ENCODE data around the gene ADAM19. TPM values are rescaled to one million over a fixed set of nuclear protein-coding genes. Genes with fewer than 3 reads are reported as not detected.

ADAM19 gene
- 10 to 100 TPM; 15.4 to 27.2 (median 20.0) TPM for polyA plus RNA-seq (ENCODE audit: insufficient read length in 10 of 10)
- long read RNA-seq, donor 1, partial matches to known transcripts = 0 of 1 reads
- long read RNA-seq, donor 1, other reads (novel, unspliced or antisense) = 0 of 1 reads
- long read RNA-seq, donor 2, full-length matches to known transcripts = 2 of 2 reads
- long read RNA-seq, donor 2, partial matches to known transcripts = 0 of 2 reads
- long read RNA-seq, donor 2, other reads (novel, unspliced or antisense) = 0 of 2 reads
- long read RNA-seq, donor 3 = 0 reads
- long read RNA-seq, donor 4, partial matches to known transcripts = 12 of 12 reads
- long read RNA-seq, donor 4, other reads (novel, unspliced or antisense) = 0 of 12 reads
- long read RNA-seq, donor 5, full-length matches to known transcripts = 2 of 2 reads
- long read RNA-seq, donor 5, partial matches to known transcripts = 0 of 2 reads
- long read RNA-seq, donor 5, other reads (novel, unspliced or antisense) = 0 of 2 reads
- long read RNA-seq, donor 6, partial matches to known transcripts = 0 of 1 reads
- long read RNA-seq, donor 6, other reads (novel, unspliced or antisense) = 0 of 1 reads
- long read RNA-seq, donor 7 = 0 reads
- long read RNA-seq, donor 8 = 0 reads
- long read RNA-seq, donor 9 = 0 reads

GRCh38 chr5:157575381-157576020 lies at the start of gene ADAM19:
Gene ADAM19 (minus strand): TSS chr5:157575775. CDS start chr5:157575696, 79 bp downstream.
- peak in 2 of 3 donors; percentile 71 to 90 for DNase-seq

- DNase-seq = no peak
These were observed 48.6 kb upstream of the ADAM19 start for GRCh38 chr5:157624144-157624543.

GRCh38 chr5:157620776-157621175 lies 45.2 kb upstream of the ADAM19 start:
- DNase-seq = peak in 1 of 3 donors; percentile 31

GRCh38 chr5:157618191-157618765 lies 42.7 kb upstream of the ADAM19 start:
- DNase-seq = no peak

GRCh38 chr5:157616785-157617184 lies 41.2 kb upstream of the ADAM19 start:
- no peak for DNase-seq

- no peak for DNase-seq
These were observed 38.0 kb upstream of the ADAM19 start for GRCh38 chr5:157613385-157614245.

- no peak for DNase-seq
These were observed 37.0 kb upstream of the ADAM19 start for GRCh38 chr5:157612581-157612980.

- DNase-seq = peak; percentile 32 to 67 (median 54)
These were observed 36.2 kb upstream of the ADAM19 start for GRCh38 chr5:157611571-157612476.

- DNase-seq = no peak
These were observed 35.4 kb upstream of the ADAM19 start for GRCh38 chr5:157610990-157611389.

- no peak for DNase-seq
These were observed 33.5 kb upstream of the ADAM19 start for GRCh38 chr5:157608972-157609565.

GRCh38 chr5:157607371-157608161 lies 32.0 kb upstream of the ADAM19 start:
- DNase-seq = peak in 1 of 3 donors; percentile 57

- DNase-seq = no peak
These were observed 30.5 kb upstream of the ADAM19 start for GRCh38 chr5:157606046-157606445.

- peak in 1 of 3 donors; percentile 69 for DNase-seq
These were observed 28.0 kb upstream of the ADAM19 start for GRCh38 chr5:157603333-157604190.

- no peak for DNase-seq
These were observed 26.9 kb upstream of the ADAM19 start for GRCh38 chr5:157602505-157602904.

GRCh38 chr5:157600252-157600651 lies 24.7 kb upstream of the ADAM19 start:
- DNase-seq = no peak

GRCh38 chr5:157599565-157599964 lies 24.0 kb upstream of the ADAM19 start:
- DNase-seq = no peak

GRCh38 chr5:157598350-157598936 lies 22.9 kb upstream of the ADAM19 start:
- DNase-seq = no peak
